ENCODE results near the gene MAGIX. TPM values are rescaled to one million over a fixed set of nuclear protein-coding genes. Genes with fewer than 3 reads are reported as not detected.

MAGIX gene
- total and polyA plus RNA-seq, 10 donors = 0.89 to 4.3 (median 1.4) TPM

- H3K4me1 ChIP-seq = peaks cover 0 to 26% (median 8%) of the 10 kb centered on the region in 6 donors
- intact Hi-C loops (cut with DNase I; ENCODE audit: low total_unique reads) = no loop called here
- TF ChIP-seq, protein P1, sequence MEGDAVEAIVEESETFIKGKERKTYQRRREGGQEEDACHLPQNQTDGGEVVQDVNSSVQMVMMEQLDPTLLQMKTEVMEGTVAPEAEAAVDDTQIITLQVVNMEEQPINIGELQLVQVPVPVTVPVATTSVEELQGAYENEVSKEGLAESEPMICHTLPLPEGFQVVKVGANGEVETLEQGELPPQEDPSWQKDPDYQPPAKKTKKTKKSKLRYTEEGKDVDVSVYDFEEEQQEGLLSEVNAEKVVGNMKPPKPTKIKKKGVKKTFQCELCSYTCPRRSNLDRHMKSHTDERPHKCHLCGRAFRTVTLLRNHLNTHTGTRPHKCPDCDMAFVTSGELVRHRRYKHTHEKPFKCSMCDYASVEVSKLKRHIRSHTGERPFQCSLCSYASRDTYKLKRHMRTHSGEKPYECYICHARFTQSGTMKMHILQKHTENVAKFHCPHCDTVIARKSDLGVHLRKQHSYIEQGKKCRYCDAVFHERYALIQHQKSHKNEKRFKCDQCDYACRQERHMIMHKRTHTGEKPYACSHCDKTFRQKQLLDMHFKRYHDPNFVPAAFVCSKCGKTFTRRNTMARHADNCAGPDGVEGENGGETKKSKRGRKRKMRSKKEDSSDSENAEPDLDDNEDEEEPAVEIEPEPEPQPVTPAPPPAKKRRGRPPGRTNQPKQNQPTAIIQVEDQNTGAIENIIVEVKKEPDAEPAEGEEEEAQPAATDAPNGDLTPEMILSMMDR (IDR thresholded peaks at IDR 0.05 in 8 of 11, conservative IDR thresholded peaks at IDR 0.05 in 3 of 11) = no peak
- no peak for TF ChIP-seq POLR2AphosphoS5 (IDR thresholded peaks at IDR 0.05)
- no peak for TF ChIP-seq POLR2A (IDR thresholded peaks at IDR 0.05)
- no peaks in the 10 kb centered on the region for H3K27me3 ChIP-seq (replicated peaks in 1 of 7)
- WGBS, 5 donors = 82 to 94% (median 86%) methylated on average over 5 of the region's 5 CpGs
- no peaks in the 10 kb centered on the region for H3K9me3 ChIP-seq
- H3K36me3 ChIP-seq = no peaks in the 10 kb centered on the region
- DNase-seq = peak; percentile 30
- no peak overlapping the region for H3K27ac ChIP-seq
- H3K4me3 ChIP-seq = no peak overlapping the region
Observed at GRCh38 chrX:49161632-49162031, 926 bp upstream of the MAGIX start.

DNA sequence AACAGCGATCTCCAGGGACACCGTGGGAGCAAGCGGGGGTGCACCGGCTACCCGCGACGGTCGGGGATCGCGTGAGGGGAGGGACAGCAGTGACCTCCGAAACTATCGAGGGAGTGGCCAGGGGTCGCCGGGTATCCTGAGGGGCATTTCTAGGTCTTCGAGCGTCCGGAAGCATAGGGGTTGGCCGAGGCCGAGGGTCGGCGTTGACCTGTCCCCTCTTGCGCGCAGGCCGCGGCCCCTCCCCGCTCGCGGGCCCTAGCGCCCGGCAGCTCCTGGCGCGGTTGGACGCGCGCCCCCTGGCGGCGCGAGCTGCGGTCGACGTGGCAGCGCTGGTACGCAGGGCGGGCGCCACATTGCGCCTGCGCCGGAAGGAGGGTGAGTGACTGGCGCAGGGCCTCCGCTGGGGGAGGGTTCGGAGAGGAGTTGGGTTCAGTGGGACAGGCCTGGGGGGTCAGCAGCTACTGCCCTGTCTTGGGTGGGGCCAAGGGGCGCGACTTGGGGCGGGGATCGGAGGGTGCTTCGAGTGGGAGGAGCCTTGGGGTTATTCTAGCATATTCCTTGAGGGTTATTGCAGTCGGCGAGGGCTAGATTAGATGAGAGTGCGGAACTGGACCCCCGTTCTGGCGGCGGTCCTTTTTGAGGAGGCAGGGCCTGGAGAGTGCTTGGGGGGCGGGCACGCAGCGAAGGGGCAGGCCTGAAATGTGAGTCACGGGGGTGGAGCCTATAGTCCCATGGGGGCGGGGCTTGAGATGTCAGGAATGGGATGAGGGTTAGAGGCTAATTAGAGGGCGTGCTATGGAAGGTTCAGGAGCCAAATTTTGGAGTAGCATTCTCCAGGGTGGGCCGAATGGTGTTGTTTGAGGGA is 1.2 kb downstream of the MAGIX start:
- intact Hi-C loops (cut with DNase I; ENCODE audit: low total_unique reads) = no loop called here
- DNase-seq = peak; percentile 96
- H3K36me3 ChIP-seq = no peaks in the 10 kb centered on the region
- H3K9me3 ChIP-seq = no peaks in the 10 kb centered on the region
- peak; percentile 68 to 84 (median 83) for TF ChIP-seq POLR2AphosphoS5 (IDR thresholded peaks at IDR 0.05)
- TF ChIP-seq, protein P1 (IDR thresholded peaks at IDR 0.05 in 8 of 11, conservative IDR thresholded peaks at IDR 0.05 in 3 of 11) = peak; percentile 52 to 94 (median 87)
- TF ChIP-seq POLR2A (IDR thresholded peaks at IDR 0.05) = peak in 1 of 3 donors; percentile 37
- 2 to 44% (median 6%) methylated on average over 13 to 69 of the region's 69 CpGs for WGBS, 5 donors
- H3K27ac ChIP-seq = peak overlapping the region; percentile 63 to 97 (median 90)
- peak overlapping the region in 7 of 8 donors; percentile 9 to 66 (median 32) for H3K4me3 ChIP-seq
- H3K27me3 ChIP-seq (replicated peaks in 1 of 7) = no peaks in the 10 kb centered on the region
- peaks cover 0 to 47% (median 21%) of the 10 kb centered on the region in 6 donors for H3K4me1 ChIP-seq

DNA sequence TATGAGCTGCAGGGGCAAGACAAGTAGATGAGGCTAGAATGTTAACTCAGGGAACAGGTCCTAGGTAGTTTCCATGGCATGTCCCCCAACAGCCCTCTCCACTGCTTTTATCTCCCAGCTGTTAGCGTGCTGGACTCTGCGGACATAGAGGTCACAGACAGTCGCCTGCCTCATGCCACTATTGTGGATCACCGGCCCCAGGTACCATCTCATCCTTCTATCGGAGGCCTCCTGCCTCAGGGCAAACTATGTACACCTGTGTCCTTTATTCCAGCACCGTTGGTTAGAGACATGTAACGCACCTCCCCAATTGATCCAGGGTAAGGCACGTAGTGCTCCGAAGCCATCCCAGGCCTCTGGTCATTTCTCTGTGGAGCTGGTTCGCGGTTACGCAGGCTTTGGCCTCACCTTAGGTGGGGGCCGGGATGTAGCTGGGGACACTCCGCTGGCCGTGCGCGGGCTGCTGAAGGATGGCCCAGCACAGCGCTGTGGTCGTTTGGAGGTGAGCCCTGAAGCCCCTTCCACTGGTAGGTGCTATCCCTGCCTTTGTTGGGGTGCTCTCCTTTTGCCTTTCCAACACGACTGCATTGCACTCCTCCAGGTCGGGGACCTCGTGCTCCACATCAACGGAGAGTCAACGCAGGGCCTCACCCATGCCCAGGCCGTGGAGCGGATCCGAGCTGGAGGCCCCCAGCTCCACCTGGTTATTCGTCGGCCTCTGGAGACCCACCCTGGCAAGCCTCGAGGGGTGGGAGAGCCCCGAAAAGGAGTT is 2.2 kb downstream of the MAGIX start:
- peak; percentile 78 for DNase-seq
- 90 to 97% (median 91%) methylated on average over 17 to 31 of the region's 31 CpGs for WGBS, 5 donors
- no peak overlapping the region for H3K4me3 ChIP-seq
- no peaks in the 10 kb centered on the region for H3K36me3 ChIP-seq
- no peaks in the 10 kb centered on the region for H3K9me3 ChIP-seq
- no peak for TF ChIP-seq POLR2A (IDR thresholded peaks at IDR 0.05)
- TF ChIP-seq, protein P1 (IDR thresholded peaks at IDR 0.05 in 8 of 11, conservative IDR thresholded peaks at IDR 0.05 in 3 of 11) = no peak
- TF ChIP-seq POLR2AphosphoS5 (IDR thresholded peaks at IDR 0.05) = no peak
- intact Hi-C loops (cut with DNase I; ENCODE audit: low total_unique reads) = no loop called here
- peak overlapping the region in 6 of 8 donors; percentile 88 to 97 (median 93) for H3K27ac ChIP-seq
- H3K27me3 ChIP-seq (replicated peaks in 1 of 7) = no peaks in the 10 kb centered on the region
- H3K4me1 ChIP-seq = peaks cover 0 to 51% (median 23%) of the 10 kb centered on the region in 6 donors

Measured in spleen (tissue), 11 donors.